ENCODE measurements around the gene LUZP1. TPM values are rescaled to one million over a fixed set of nuclear protein-coding genes. Genes with fewer than 3 reads are reported as not detected.
A peak's percentile ranks its signal among the peaks of the same experiment; 100 is the strongest.

The LUZP1 gene
- total RNA-seq, 1 experiment from 2014 or later: 34.8 TPM

DNA sequence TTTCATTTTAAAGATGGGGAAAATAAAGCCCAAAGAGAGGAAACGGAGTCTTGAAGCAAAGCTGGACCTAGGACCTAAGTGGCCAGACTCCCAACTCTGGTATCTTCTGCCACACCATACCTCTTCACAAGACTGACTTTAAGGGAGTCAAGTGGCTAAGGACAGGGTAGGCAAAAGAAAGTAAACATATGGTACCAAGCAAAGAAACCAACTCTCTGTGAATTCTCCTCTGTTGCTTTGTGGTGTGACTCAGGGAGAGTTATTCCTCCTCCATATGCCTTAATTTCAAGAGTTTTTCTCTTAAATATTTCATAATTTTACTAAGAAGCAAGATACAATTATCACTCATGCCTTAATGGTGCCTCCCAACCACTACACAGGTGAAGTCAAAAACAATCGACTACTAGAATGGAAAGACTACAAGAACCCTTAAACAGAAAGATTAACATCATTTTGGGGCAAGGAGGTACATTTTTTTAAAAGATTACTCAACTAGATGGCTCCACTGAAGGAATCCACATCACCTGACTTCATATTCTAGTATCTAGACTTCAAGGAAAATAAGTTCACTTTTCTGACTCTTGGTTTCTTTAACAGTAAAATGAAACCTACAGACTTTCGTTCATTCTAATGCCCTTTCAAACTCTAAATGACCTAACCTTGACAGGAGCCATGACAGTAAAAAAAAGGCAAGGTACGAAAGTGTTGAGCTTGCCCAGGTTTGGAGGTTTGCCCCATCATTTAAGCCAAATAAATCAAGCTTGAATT lies 44.2 kb downstream of the LUZP1 start:
- in situ Hi-C loops (cut with HindIII; ENCODE audit: low sequenced_read_pairs): no loop called here
- DNase-seq (ENCODE audit: low spot score): no peak

DNA sequence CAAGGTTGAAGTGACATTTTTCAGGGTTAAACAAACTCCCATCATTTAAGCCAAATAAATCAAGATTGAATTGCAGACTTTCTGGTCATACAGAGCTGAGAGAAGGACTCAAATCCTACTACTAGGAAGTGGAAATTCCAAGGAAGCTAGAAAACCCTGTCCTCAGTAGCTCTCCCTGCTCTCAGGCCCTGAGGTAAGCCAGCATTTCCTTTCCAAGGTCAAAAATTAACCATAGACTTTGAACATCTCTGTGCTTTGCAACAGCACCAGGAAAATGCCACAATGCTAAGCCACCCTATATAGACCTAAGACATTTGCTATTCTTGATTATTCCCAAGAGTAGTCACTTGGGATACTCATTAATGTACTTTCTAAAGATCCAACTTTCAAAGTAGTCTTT lies 45.1 kb downstream of the LUZP1 start:
- in situ Hi-C loops (cut with HindIII; ENCODE audit: low sequenced_read_pairs): no loop called here
- DNase-seq (ENCODE audit: low spot score): no peak

DNA sequence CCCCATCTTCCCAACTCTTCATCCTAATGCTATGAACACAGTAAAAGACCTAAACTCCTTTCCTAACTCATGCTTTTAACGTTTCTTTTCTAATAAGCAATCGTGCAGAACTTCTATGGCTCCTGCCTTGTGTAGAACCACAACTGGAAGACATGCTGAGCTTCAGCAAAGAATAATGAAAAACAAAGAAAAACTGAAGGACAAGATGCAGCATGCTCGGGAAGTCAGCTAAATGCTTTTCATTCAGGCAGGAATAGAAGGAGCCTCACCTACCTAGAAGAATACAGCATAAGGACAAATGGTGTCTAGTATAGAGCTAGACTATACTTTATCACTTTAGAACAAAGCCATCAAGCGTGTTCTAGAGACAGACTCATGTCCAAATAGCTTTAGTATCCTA lies 45.9 kb downstream of the LUZP1 start:
- DNase-seq (ENCODE audit: low spot score): no peak
- in situ Hi-C loops (cut with HindIII; ENCODE audit: low sequenced_read_pairs): no loop called here

DNA sequence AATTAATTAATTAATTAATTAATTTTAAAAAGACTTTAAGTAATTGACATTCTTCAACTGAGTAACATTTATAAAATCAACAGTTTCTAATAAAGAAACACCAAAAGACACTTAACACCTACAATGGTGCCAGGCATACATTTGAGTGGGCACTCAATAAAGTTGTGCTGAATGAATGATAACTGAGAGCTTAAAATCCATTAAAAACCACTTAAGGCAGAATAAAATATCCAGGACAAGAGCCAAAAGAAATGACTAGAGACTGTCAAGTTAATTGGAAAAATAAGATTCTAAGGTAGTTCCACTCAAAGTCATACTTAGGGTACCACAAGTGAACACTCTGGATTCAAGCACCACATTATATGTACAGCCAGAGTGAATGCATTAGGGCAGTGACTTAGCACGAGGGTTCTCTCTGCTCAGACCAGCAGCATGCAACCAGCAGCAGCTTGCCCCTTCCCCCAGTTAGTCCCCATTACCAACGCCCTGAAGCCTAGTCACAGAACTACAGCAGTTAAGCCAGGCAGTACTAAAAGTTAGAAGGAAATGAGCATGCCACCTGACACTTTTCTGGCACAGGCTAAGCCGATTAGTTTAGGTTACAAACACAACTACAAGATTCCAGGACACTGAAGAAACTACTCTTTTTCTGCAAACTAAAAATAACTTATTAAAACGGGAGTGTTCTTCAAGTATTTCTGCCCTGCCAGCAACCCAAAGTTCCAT lies 46.5 kb downstream of the LUZP1 start:
- DNase-seq (ENCODE audit: low spot score): peak; percentile 30
- in situ Hi-C loops (cut with HindIII; ENCODE audit: low sequenced_read_pairs): no loop called here

DNA sequence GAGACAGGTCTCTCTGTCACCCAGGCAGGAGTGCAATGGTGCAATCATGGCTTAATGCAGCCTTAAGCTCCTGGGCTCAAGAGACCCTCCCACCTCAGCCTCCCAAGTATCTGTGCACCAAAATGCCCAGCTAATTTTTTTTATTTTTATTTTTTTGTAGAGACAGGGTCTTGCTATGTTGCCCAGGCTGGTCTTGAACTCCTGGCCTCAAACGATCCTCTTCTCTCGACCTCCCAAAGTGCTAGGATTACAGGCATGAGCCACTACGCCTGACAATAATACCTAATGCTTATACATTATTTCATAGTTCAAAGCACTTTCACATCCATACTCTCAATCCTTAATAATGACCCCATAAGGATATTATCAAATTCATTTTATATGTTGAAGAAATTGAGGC lies 48.3 kb downstream of the LUZP1 start:
- in situ Hi-C loops (cut with HindIII; ENCODE audit: low sequenced_read_pairs): no loop called here
- no peak for DNase-seq (ENCODE audit: low spot score)

DNA sequence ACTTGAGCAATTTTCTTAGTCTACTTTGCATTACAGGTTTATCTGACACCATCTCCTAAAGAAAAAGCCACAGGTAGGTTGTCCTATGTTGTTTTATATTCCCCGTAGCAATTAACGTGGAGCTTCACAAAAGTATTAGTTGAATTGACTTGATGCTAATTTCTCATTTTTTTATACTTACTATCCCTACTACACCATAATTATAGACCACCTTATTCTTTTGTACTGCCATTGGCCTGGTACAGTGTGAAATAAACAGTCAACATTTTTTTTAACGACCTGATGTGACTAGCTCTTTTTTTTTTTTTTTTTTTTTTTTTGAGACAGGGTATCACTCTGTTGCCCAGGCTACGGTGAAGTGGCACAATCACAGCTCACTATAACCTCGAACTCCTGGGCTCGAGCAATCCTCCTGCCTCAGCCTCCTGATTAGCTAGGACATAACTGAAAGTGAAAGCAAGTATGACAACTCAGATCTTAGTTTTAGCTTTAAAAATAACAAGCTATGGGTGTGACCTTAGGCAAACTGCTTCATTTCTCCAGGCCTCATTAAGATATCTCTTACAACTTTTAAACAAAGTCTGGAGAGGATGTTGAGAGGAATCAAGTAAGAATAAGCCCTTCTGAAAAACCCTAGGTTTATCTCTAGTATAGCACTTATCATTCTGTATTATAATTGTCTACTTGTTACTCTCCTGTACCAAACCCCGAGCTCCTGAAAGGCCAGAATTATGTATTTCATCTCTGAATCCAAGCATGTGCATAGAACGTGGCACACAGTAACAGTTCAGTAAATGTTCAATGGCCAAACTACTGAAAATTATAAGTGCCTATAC lies 49.5 kb downstream of the LUZP1 start:
- no peak for DNase-seq (ENCODE audit: low spot score)
- in situ Hi-C loops (cut with HindIII; ENCODE audit: low sequenced_read_pairs): no loop called here

DNA sequence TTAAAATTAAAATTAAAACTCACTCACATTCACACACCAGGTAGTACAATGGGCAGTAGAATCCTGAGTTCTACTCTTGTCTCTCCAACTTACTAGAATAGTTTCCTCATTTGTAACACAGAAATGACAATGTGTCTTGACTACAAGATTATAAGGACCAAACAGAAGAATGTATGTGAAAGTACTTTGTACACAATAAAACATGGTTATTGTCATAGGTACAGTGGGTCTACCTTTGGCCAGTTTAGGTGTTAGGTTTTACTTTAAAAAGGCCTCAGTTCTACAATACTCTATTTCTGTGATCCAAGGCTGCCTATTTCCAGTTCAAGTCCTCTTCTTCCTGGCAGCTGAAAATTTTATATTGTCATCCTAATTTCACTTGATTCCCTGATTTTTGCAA lies 50.2 kb downstream of the LUZP1 start:
- DNase-seq (ENCODE audit: low spot score): no peak
- in situ Hi-C loops (cut with HindIII; ENCODE audit: low sequenced_read_pairs): no loop called here

DNA sequence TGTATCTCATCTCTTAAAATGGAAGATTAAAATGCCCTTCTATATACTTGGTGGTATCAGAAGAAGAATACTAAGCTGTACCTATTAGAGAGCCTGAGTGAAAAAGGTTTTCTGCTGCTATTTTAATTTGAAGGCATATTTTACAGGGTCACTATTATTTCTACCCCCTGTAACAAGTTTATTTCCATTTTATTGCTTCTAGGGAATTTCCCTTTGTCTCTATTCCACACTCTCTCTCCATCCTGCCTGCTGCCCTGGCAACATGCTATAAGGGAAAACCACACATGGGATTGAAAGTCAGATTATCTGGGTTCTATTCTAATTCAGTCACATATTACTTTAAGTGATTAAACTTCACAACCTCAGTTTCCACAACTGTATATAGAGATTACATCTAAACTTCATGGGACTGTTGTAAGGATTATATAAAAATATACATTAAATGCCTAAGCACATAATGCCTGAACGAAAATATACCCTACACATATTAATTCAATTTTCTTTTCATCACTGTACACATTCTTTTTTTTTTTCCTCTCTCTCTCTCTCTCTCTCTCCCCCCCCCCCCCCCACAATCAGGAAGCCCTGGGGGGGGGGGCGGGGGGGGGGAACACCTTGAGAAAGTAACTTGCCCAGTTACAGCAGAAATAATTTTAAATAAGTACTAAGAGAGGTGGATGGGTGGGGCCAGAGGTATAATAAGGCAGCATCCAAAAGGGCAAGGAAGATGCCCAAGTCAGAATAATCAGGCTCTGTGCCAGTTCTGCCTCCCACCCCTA lies 51.5 kb downstream of the LUZP1 start:
- no peak for DNase-seq (ENCODE audit: low spot score)
- in situ Hi-C loops (cut with HindIII; ENCODE audit: low sequenced_read_pairs): no loop called here

DNA sequence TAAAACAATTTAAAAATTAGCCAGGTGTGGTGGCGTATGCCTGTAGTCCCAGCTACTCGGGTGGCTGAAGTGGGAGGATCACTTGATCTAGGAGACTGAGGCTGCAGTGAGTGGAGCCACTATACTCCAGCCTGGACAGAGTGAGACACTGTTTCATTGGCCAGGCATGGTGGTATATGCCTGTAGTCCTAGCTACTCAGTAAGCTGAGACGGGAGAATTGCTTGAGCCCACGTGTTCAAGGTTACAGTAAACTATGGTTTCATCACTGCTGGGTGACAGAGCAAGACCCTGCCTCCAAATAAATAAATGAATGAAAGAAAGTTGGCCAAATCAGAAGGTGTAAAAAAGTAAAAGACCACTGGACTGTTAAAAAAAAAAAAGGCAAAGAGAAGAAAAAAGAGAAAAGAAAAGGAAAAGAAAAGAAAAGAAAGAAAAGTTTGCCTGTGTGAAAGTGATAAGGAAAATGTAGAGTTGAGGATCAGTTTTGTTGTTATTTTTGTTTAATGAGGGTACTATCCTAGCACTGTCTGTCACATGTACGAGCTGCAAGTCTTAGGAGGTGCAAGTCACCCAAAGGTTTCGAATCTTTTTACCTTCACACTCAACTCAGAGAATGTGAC lies 52.3 kb downstream of the LUZP1 start:
- in situ Hi-C loops (cut with HindIII; ENCODE audit: low sequenced_read_pairs): no loop called here

DNA sequence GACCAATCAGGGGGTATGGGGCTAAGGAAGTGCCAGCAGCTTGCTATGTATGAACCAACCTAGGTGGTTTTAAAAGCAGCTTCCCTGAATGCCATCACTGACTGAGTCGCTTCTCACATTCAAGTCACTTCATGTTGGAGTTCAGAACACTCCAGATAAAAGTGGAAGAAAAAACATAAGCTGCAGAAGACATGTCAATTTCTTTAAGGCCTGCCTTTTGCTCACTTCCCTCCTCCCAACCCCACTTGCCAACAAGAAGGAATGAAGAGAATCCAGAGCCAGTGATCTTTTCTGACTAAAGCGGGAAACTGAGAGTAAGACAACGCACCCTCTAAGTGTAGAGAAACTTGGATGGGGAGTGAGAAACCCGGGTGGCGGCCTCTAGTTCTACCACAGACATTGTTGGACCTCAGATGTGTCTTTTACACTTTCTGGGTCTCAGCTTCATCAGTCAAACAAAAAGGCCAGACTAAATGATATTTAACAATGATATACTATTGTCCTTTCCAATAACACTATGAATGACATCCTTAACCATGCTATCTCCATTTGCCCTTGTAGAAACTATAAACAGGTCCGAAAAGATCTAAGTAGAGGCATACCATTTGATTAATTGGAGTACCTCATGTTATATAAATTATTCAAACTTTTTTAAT lies 54.1 kb downstream of the LUZP1 start:
- in situ Hi-C loops (cut with HindIII; ENCODE audit: low sequenced_read_pairs): no loop called here
- no peak for DNase-seq (ENCODE audit: low spot score)

More for the DNA sequence above, 52.3 kb downstream of the LUZP1 start:
- DNase-seq (ENCODE audit: low spot score): no peak

DNA sequence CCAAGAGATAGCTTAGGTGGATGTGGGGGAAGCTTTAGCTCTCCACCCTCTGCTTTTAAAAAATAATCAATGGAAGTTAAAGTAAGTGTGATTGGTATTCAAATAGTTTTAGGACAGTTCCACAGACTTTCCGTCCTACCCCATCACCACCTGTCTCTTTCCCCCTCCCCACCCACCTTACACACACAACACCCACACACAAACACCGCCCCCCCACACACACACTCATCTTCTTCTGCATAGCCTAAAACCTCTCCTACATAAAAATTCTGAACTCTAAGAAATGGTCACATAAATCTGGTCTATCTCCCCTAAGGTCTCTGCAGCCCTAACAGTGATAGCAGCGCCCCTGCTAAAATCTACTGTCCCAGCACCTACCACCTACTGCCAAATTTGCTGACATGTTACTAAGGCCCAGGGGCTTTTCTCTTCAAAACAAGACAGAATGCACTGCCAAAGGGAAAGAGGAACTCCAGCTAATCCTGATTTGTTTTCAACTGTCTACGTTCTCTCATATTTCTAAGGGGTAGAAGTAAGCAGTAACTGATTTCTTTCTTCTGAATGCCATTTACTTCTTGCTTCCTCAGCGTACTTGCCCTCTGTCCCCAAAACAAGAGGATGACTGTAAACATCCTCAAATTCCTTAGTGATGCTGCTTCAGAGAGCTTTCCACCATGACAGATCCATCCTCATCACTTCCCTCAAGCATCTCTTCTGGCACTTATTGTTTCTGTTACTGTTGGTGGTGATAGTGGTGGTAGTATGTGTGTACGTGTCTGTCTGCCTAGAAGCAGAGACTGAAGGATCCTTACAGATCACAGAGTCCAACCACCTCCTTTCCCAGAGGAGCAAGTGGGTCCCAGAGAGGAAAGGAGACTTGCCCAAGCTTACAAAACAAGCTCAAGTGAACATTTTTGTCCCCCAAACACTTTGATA lies 56.8 kb downstream of the LUZP1 start:
- in situ Hi-C loops (cut with HindIII; ENCODE audit: low sequenced_read_pairs): no loop called here
- DNase-seq (ENCODE audit: low spot score): no peak

DNA sequence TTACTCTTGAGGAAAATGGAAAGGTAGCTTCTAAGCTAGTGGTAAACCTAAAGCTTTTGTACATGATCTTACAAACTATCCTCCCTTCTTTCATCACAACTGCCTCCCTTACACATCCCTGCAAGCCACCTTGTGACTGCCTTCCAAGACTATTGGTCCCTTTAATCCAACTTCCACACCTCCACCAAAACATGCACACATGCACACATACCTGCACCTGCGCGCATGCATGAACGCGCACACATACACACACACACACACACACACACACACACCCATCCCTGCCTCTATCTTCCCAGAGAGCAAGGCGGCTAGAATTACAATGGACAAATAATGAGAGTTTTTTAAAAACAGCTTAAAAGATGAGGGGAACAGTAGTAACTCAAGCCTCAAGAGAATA lies 58.3 kb downstream of the LUZP1 start:
- no peak for DNase-seq (ENCODE audit: low spot score)
- in situ Hi-C loops (cut with HindIII; ENCODE audit: low sequenced_read_pairs): no loop called here

DNA sequence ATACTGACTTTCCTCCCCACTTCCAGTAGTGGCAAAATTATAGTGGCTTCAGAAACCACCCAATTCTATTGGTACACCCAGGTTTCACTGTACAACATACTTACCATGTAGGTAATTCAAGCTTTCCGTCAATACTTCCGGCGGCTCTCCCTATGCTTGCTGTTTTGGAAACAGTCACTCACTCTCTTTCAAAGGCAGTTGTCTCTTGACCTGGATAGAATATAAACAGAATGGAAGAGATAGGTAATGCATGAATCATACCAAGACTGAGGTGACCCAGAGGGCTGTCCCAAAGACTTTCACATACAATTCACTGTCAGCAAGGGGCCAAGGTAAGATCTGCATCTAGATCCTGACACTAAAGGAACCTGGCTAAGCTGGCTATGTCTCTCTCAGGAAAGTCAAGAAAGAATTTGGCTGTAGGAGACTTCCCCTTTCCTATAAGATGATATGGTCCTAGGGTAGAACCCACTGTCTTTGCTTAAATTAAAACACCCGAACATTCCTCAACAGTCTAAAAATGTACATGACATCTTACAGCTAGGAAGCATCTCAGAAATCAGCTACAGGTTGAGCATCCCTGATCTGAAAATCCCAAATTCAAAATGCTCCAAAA lies 59.6 kb downstream of the LUZP1 start:
- DNase-seq (ENCODE audit: low spot score): no peak
- in situ Hi-C loops (cut with HindIII; ENCODE audit: low sequenced_read_pairs): loop anchor here (5.0 kb wide), 1 partner anchor 73 kb away; no protein-coding TSS in a partner anchor

DNA sequence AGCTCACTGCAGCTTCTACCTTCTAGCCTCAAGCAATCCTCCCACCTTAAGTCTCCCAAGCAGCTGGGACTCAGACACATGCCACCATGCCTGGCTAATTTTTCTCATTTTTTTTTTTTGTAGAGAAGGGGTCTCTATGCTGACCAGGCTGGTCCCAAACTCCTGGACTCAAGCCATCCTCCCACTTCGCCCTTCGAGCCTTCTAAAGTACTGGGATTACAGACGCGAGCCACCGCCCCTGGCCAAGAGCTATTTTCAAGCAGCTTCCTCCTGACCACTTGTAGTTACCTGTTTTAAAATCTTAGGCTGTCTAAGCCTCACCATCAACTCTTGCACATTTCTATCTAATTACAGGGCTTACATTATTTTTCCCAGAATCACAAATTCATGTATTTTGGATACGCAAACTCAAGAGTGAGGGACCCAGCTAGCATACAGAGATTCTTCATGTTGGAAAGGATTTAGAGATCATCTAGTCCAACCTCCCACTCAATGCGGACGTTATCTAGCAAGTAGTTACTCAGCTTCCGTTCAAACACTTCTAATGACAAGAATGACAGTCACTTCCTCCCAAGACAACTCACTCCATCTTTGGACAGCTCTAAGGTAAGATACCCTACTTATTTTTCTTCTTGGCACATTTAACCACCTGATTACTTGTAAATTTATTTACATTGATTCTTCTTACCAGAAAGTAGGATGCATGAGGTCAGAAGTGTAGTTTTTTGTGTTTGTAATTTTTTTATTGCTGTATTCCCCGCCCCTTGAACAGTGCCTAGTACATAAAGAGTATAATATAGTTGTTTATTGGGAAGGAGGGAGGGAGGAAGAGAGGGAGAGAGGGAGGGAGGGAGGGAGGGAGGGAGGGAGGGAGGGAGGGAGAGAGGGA lies 65.4 kb downstream of the LUZP1 start:
- in situ Hi-C loops (cut with HindIII; ENCODE audit: low sequenced_read_pairs): no loop called here
- no peak for DNase-seq (ENCODE audit: low spot score)

DNA sequence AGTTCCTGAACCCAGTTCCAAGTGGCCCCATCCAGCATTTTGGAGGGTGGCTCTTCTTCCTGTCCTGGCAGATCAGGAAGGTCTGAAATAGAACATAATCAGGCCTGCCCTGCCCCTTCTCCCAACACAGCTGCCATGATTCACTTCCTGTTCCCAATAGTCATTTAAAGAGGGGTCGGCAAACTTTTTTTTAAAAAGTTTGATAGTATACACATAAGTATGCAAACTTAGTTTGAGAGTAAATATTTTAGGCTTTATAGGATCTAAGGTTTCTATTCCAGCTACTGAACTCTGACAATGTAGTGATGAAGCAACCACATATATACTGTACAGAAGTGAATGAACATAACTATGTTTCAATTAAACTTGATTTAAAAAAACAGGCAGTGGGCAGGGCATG lies 66.4 kb downstream of the LUZP1 start:
- in situ Hi-C loops (cut with HindIII; ENCODE audit: low sequenced_read_pairs): no loop called here
- no peak for DNase-seq (ENCODE audit: low spot score)

DNA sequence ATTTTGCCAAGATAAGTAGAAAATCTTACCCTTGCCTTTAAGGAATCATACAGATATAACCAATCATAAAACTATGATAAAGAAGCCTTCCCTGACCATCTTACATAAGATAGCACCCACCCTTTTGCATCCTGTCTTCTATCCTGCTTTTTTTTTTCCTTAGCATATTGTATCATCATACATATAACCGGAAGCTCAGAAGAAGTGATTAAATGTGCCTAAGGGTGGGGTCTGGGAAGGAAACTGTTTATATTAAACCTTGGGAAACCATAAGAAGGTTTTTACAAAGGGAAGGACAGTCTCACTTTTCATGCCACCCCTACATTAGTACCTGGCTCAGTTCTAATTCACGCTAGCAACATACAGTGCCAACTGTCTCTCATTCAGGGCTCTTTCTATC lies 66.8 kb downstream of the LUZP1 start:
- DNase-seq (ENCODE audit: low spot score): no peak
- in situ Hi-C loops (cut with HindIII; ENCODE audit: low sequenced_read_pairs): no loop called here

All from G401 (cell line).